ENCODE results near the gene PLCE1.

The PLCE1 gene

GRCh38 chr10:93995182-93995581 is 1.5 kb downstream of the PLCE1 start:
- no peak for DNase-seq

GRCh38 chr10:93995598-93996271 is 2.0 kb downstream of the PLCE1 start:
- no peak for DNase-seq

GRCh38 chr10:93996551-93996950 is 2.8 kb downstream of the PLCE1 start:
- no peak for DNase-seq

- no peak for DNase-seq
Measured at GRCh38 chr10:93997546-93997945, 3.8 kb downstream of the PLCE1 start.

GRCh38 chr10:93999401-93999851 is 5.7 kb downstream of the PLCE1 start:
- DNase-seq = no peak

- no peak for DNase-seq
Measured at GRCh38 chr10:94000638-94001415, 7.1 kb downstream of the PLCE1 start.

- DNase-seq = no peak
Measured at GRCh38 chr10:94001416-94001810, 7.7 kb downstream of the PLCE1 start.

- no peak for DNase-seq
Measured at GRCh38 chr10:94002156-94002555, 8.4 kb downstream of the PLCE1 start.

- no peak for DNase-seq
Measured at GRCh38 chr10:94003488-94003887, 9.8 kb downstream of the PLCE1 start.

GRCh38 chr10:94005050-94005449 is 11.3 kb downstream of the PLCE1 start:
- no peak for DNase-seq

- no peak for DNase-seq
Measured at GRCh38 chr10:94006591-94007550, 13.1 kb downstream of the PLCE1 start.

- no peak for DNase-seq
Measured at GRCh38 chr10:94008526-94008925, 14.8 kb downstream of the PLCE1 start.

GRCh38 chr10:94010116-94010515 is 16.4 kb downstream of the PLCE1 start:
- DNase-seq = no peak

GRCh38 chr10:94010886-94011285 is 17.2 kb downstream of the PLCE1 start:
- DNase-seq = no peak

GRCh38 chr10:94011296-94011695 is 17.6 kb downstream of the PLCE1 start:
- no peak for DNase-seq

- DNase-seq = no peak
Measured at GRCh38 chr10:94012834-94013233, 19.1 kb downstream of the PLCE1 start.

GRCh38 chr10:94013331-94013760 is 19.6 kb downstream of the PLCE1 start:
- DNase-seq = no peak

- no peak for DNase-seq
Measured at GRCh38 chr10:94014304-94014703, 20.6 kb downstream of the PLCE1 start.

- no peak for DNase-seq
Measured at GRCh38 chr10:94016727-94017714, 23.3 kb downstream of the PLCE1 start.

GRCh38 chr10:94018107-94018506 is 24.4 kb downstream of the PLCE1 start:
- DNase-seq = no peak

- DNase-seq = no peak
Measured at GRCh38 chr10:94023906-94024305, 30.2 kb downstream of the PLCE1 start.

- no peak for DNase-seq
Measured at GRCh38 chr10:94024407-94024806, 30.7 kb downstream of the PLCE1 start.
